NT2/D1 (cell line): ENCODE results near the gene CDK2AP2.

Experiments
- SUZ12 ChIP-seq: IDR thresholded peaks from 2 replicates; pipeline ENCODE4 v1.6.1; 2011; ENCODE audit not compliant: insufficient read length, insufficient read depth; ENCODE audit errors: extremely low read depth
- YY1 ChIP-seq: IDR thresholded peaks from 2 replicates; pipeline ENCODE4 v1.6.1; 2011; ENCODE audit not compliant: insufficient read length, insufficient read depth
- ZNF274 ChIP-seq: IDR thresholded peaks from 2 replicates; pipeline ENCODE4 v1.6.1; 2011; ENCODE audit warnings: mild to moderate bottlenecking, low read depth, low read length

DNA sequence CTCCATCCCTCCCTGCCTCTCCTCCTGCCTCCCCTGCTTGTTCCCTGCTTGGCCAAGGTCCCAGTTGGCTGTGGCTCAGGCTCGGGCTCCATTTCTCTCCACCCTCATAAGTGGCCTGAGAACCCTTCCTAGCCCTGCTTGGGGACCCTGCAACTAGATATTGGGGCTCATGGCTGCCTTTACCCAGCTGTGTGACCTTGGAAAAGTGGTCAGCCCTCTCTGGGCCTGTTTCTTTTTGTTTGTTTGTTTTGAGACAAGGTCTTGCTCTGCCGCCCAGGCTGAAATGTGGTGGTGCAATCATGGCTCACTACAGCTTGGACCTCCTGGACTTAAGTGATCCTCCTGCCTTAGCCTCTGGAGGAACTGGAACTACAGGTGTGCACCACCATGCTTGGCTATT is 35.6 kb upstream of the CDK2AP2 start:
- TF ChIP-seq YY1: no peak
- no peak for TF ChIP-seq ZNF274
- no peak for TF ChIP-seq SUZ12
